Activated CD4-positive, CD25-positive, alpha-beta regulatory T cell treated with anti-CD3 and anti-CD28 coated beads, Interleukin-2, amount 50 U/mL, for 72 hours (primary cell): ENCODE results near the gene NRL.

ENCODE experiments used
- DNase-seq: peaks from one replicate; pipeline ENCODE4 v3.0.0; 2021

NRL gene

GRCh38 chr14:24098927-24099813 is 15.6 kb downstream of the NRL start:
- DNase-seq = no peak

GRCh38 chr14:24098229-24098926 is 16.4 kb downstream of the NRL start:
- DNase-seq = no peak

- DNase-seq = peak; percentile 25
Observed at GRCh38 chr14:24096545-24097181, 18.1 kb downstream of the NRL start.

GRCh38 chr14:24095271-24096068 is 19.3 kb downstream of the NRL start:
- peak; percentile 63 for DNase-seq

- DNase-seq = no peak
Observed at GRCh38 chr14:24094841-24095270, 19.9 kb downstream of the NRL start.

GRCh38 chr14:24093901-24094840 is 20.6 kb downstream of the NRL start, which contains the start of gene PCK2:
Gene PCK2, plus strand, starts transcription at chr14:24094311. Its CDS starts 95 bp downstream, at chr14:24094406.
- DNase-seq = peak; percentile 79

GRCh38 chr14:24093207-24093900 is 21.4 kb downstream of the NRL start:
- DNase-seq = no peak

GRCh38 chr14:24092505-24093206 is 22.1 kb downstream of the NRL start:
- DNase-seq = no peak

- DNase-seq = no peak
Observed at GRCh38 chr14:24092110-24092504, 22.6 kb downstream of the NRL start.

GRCh38 chr14:24089890-24090289 is 24.9 kb downstream of the NRL start:
- DNase-seq = no peak

GRCh38 chr14:24088095-24088494 is 26.7 kb downstream of the NRL start:
- no peak for DNase-seq

- DNase-seq = no peak
Observed at GRCh38 chr14:24087004-24087403, 27.7 kb downstream of the NRL start.

GRCh38 chr14:24086193-24086955 is 28.4 kb downstream of the NRL start:
- no peak for DNase-seq

- DNase-seq = no peak
Observed at GRCh38 chr14:24085215-24085614, 29.5 kb downstream of the NRL start.

GRCh38 chr14:24084440-24084839 is 30.3 kb downstream of the NRL start:
- DNase-seq = no peak

- DNase-seq = no peak
Observed at GRCh38 chr14:24083462-24083861, 31.3 kb downstream of the NRL start.

- no peak for DNase-seq
Observed at GRCh38 chr14:24082411-24083080, 32.2 kb downstream of the NRL start.

- DNase-seq = no peak
Observed at GRCh38 chr14:24081739-24082211, 33.0 kb downstream of the NRL start.
